Measurements from ENCODE around the gene METTL23.

DNA sequence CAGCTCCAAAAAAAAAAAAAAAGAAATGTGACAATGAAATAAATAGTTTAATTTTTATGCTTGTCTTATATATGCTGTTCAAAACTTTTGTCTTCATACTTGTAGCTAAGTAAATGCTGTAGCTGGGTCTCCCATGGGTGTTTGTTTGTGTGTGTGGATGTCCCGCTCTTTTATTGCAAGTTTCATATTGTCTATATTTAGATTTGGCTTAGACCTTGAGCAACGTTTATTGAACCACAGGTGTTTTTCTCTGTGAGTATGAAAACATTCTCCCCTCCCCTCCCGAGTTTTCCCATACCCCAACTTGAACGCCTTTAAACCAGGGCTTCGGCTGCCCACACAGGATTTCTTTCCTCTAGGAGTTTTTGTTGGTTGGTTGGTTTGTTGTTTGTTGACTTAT is 56.5 kb downstream of the METTL23 start:
- TF ChIP-seq POLR2AphosphoS5 (IDR thresholded peaks at IDR 0.05; ENCODE audit: low read depth, low read length), result no peak
- TF ChIP-seq, protein P1, sequence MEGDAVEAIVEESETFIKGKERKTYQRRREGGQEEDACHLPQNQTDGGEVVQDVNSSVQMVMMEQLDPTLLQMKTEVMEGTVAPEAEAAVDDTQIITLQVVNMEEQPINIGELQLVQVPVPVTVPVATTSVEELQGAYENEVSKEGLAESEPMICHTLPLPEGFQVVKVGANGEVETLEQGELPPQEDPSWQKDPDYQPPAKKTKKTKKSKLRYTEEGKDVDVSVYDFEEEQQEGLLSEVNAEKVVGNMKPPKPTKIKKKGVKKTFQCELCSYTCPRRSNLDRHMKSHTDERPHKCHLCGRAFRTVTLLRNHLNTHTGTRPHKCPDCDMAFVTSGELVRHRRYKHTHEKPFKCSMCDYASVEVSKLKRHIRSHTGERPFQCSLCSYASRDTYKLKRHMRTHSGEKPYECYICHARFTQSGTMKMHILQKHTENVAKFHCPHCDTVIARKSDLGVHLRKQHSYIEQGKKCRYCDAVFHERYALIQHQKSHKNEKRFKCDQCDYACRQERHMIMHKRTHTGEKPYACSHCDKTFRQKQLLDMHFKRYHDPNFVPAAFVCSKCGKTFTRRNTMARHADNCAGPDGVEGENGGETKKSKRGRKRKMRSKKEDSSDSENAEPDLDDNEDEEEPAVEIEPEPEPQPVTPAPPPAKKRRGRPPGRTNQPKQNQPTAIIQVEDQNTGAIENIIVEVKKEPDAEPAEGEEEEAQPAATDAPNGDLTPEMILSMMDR (IDR thresholded peaks at IDR 0.05 in 2 of 3, conservative IDR thresholded peaks at IDR 0.05 in 1 of 3; ENCODE audit: borderline replicate concordance in 1 of 3, insufficient read depth in 1 of 3, low read depth in 2 of 3, low read length in 2 of 3), result no peak
- TF ChIP-seq POLR2A (IDR thresholded peaks at IDR 0.05; ENCODE audit: borderline replicate concordance, extremely low read depth, insufficient read depth, insufficient read length), result no peak
- no peak for TF ChIP-seq EZH2 (IDR thresholded peaks at IDR 0.05)
- TF ChIP-seq FOSL1 (IDR thresholded peaks at IDR 0.05; ENCODE audit: low read depth), result no peak
- no peak for TF ChIP-seq CEBPB (IDR thresholded peaks at IDR 0.05; ENCODE audit: low read depth)
- TF ChIP-seq, protein P2, sequence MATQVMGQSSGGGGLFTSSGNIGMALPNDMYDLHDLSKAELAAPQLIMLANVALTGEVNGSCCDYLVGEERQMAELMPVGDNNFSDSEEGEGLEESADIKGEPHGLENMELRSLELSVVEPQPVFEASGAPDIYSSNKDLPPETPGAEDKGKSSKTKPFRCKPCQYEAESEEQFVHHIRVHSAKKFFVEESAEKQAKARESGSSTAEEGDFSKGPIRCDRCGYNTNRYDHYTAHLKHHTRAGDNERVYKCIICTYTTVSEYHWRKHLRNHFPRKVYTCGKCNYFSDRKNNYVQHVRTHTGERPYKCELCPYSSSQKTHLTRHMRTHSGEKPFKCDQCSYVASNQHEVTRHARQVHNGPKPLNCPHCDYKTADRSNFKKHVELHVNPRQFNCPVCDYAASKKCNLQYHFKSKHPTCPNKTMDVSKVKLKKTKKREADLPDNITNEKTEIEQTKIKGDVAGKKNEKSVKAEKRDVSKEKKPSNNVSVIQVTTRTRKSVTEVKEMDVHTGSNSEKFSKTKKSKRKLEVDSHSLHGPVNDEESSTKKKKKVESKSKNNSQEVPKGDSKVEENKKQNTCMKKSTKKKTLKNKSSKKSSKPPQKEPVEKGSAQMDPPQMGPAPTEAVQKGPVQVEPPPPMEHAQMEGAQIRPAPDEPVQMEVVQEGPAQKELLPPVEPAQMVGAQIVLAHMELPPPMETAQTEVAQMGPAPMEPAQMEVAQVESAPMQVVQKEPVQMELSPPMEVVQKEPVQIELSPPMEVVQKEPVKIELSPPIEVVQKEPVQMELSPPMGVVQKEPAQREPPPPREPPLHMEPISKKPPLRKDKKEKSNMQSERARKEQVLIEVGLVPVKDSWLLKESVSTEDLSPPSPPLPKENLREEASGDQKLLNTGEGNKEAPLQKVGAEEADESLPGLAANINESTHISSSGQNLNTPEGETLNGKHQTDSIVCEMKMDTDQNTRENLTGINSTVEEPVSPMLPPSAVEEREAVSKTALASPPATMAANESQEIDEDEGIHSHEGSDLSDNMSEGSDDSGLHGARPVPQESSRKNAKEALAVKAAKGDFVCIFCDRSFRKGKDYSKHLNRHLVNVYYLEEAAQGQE (IDR thresholded peaks at IDR 0.05; ENCODE audit: low read depth), result no peak

Measured in HCT116 (cell line).